K562 (cell line): ENCODE data around the gene MRPL2. TPM values are rescaled to one million over a fixed set of nuclear protein-coding genes. Genes with fewer than 3 reads are reported as not detected.

ENCODE experiments used
- CHD2 ChIP-seq: IDR thresholded peaks from 2 replicates; pipeline ENCODE4 v1.6.1; 2011; ENCODE audit warnings: low read depth, low read length
- CREB3L1 ChIP-seq: fragments of 450-650 bp; IDR thresholded peaks from 2 replicates; pipeline ENCODE4 v1.6.1; 2014; ENCODE audit warnings: low read depth, mild to moderate bottlenecking, moderate library complexity, borderline replicate concordance
- IRF9 ChIP-seq: fragments of 450-650 bp; IDR thresholded peaks from 2 replicates; pipeline ENCODE4 v1.6.1; 2016; ENCODE audit warnings: missing biosample characterization, missing genetic modification characterization
- MCM5 ChIP-seq: fragments of 450-650 bp; IDR thresholded peaks from 2 replicates; pipeline ENCODE4 v1.6.1; 2016; ENCODE audit warnings: low read depth
- MYC ChIP-seq, 2 experiments: fragments of 250-450 bp in 1 of 2; sonication (Bioruptor Pico) in 1 of 2; IDR thresholded peaks; 2 replicates each; pipeline versions ENCODE4 v1.5.1 to v1.6.1; 2012 to 2021; ENCODE audit warnings: low read depth in 2 of 2, borderline replicate concordance in 1 of 2, improper control_type of control experiment in 1 of 2, low read length in 1 of 2, mild to moderate bottlenecking in 1 of 2, moderate library complexity in 1 of 2
- NCOA6 ChIP-seq: fragments of 450-650 bp; IDR thresholded peaks from 2 replicates; pipeline ENCODE4 v1.6.1; 2017; ENCODE audit warnings: mild to moderate bottlenecking
- NR3C1 ChIP-seq: sonication (generic); formaldehyde crosslinking; IDR thresholded peaks from 2 replicates; pipeline ENCODE4 v1.8.1; 2022; ENCODE audit warnings: missing genetic modification reagents
- PYGO2 ChIP-seq: fragments of 450-650 bp; IDR thresholded peaks from 2 replicates; pipeline ENCODE4 v1.6.1; 2016; ENCODE audit warnings: mild to moderate bottlenecking, missing genetic modification characterization, moderate library complexity, missing compliant biosample characterization
- SRSF7 ChIP-seq: fragments of 200-400 bp; formaldehyde crosslinking; optimal IDR thresholded peaks from 2 replicates; pipeline ENCODE3; 2017; ENCODE audit warnings: mild to moderate bottlenecking, low read depth, low read length
- SUPT5H ChIP-seq: fragments of 450-650 bp; IDR thresholded peaks from 2 replicates; pipeline ENCODE4 v1.6.1; 2016
- ZBTB40 ChIP-seq, 2 experiments: fragments of 450-650 bp in 1 of 2; sonication (generic) in 1 of 2; formaldehyde crosslinking in 1 of 2; IDR thresholded peaks; 2 replicates each; pipeline versions ENCODE4 v1.7.1 to v1.9.0; 2016 to 2022; ENCODE audit warnings: inconsistent platforms in 1 of 2, mild to moderate bottlenecking in 1 of 2, missing genetic modification reagents in 1 of 2
- ZKSCAN8 ChIP-seq: fragments of 200-800 bp; sonication (Bioruptor generic); IDR thresholded peaks from 2 replicates; pipeline ENCODE4 v1.6.1; 2016; ENCODE audit warnings: missing genetic modification characterization, missing compliant biosample characterization
- ZNF384 ChIP-seq: IDR thresholded peaks from 2 replicates; pipeline ENCODE4 v1.6.1; 2012; ENCODE audit warnings: low read depth, low read length, improper control_type of control experiment
- ZNF696 ChIP-seq: fragments of 250-450 bp; sonication (Bioruptor Pico); conservative IDR thresholded peaks from 2 replicates; pipeline ENCODE4 v1.4.0; 2020; ENCODE audit warnings: mild to moderate bottlenecking, moderate library complexity
- ZSCAN32 ChIP-seq: fragments of 450-650 bp; formaldehyde crosslinking; IDR thresholded peaks from 2 replicates; pipeline ENCODE4 v1.4.0; 2020; ENCODE audit warnings: mild to moderate bottlenecking, moderate library complexity
- polyA plus RNA-seq, 8 experiments: library from polyadenylated mRNA; depleted of rRNA in 4 of 8; stranded (reverse) in 5 of 8; unstranded in 3 of 8; fragments of >200 nt; fragmentation: Nextera tagmentation in 2 of 8; fragmentation: Illumina TruSeq in 1 of 8; extraction: Ambion mirVana in 2 of 8; extraction: Trizol in 1 of 8; gene quantifications; 2 replicates each; pipeline versions ENCODE4 v1.2.1 to v1.2.3, GENCODE V29; 2011 to 2014; ENCODE audit warnings: inconsistent platforms in 1 of 8, missing spikeins in 1 of 8
- total RNA-seq, 7 experiments: library from RNA; depleted of rRNA in 6 of 7; stranded (reverse); fragments of >200 nt in 6 of 7; fragmentation: Illumina TruSeq in 2 of 7; extraction: Trizol in 2 of 7; gene quantifications; 2 replicates each; pipeline versions ENCODE4 v1.2.1 to v1.2.3, GENCODE V29; 2011 to 2021; ENCODE audit warnings: low replicate concordance in 1 of 7

Gene MRPL2
- total and polyA plus RNA-seq, 9 of the 15 experiments (the other 6 are each of a cell fraction or from before 2014, with no cell fraction given): 63.1 to 262 (median 121) TPM

GRCh38 chr6:43021270-43022047 lies 37.8 kb downstream of the MRPL2 start, which contains the start of gene RRP36 (continued):
- TF ChIP-seq SRSF7: no peak
- peak; percentile 80 for TF ChIP-seq SUPT5H
- TF ChIP-seq ZBTB40 (IDR thresholded peaks at IDR 0.05): peak; percentile 89
- no peak for TF ChIP-seq ZBTB40 (CRISPR knock-in tag; IDR thresholded peaks at IDR 0.05)
- no peak for TF ChIP-seq ZNF384
- no peak for TF ChIP-seq ZNF696 (CRISPR knock-in tag)
- TF ChIP-seq PYGO2 (tag): no peak
- TF ChIP-seq CHD2: no peak
- TF ChIP-seq IRF9: no peak
- no peak for TF ChIP-seq MCM5
- TF ChIP-seq ZSCAN32 (CRISPR knock-in tag): no peak; the same call in 1 of the 2 replicates
- TF ChIP-seq NR3C1 (CRISPR knock-in tag): no peak
- TF ChIP-seq ZKSCAN8 (CRISPR knock-in tag): no peak
- peak; percentile 89 for TF ChIP-seq MYC (IDR thresholded peaks at IDR 0.05; ENCODE audit: low read depth, low read length)
- peak; percentile 50; the same call in 1 of the 2 replicates for TF ChIP-seq MYC (CRISPR knock-in tag; IDR thresholded peaks at IDR 0.05; ENCODE audit: borderline replicate concordance, low read depth)
- peak; percentile 86; the same call in 1 of the 2 replicates for TF ChIP-seq CREB3L1
- TF ChIP-seq NCOA6: no peak
